Activated CD4-positive, CD25-positive, alpha-beta regulatory T cell treated with anti-CD3 and anti-CD28 coated beads, Interleukin-2, amount 50 U/mL, for 24 hours (primary cell): ENCODE measurements around the gene CAMK2G.
A peak's percentile ranks its signal among the peaks of the same experiment; 100 is the strongest.
"Not testable (repeated sequence)": the region's sequence is repeated elsewhere in the genome, so short reads cannot be mapped to it uniquely, and the experiment has no call there.

ENCODE experiments used
- ATAC-seq, 2 donors: fragments of 150-1000 bp; cut with Tn5 transposase; one replicate each; pipeline ENCODE4 v1.10.0; 2021; ENCODE audit warnings: mild to moderate bottlenecking in 1 of 2, moderate library complexity in 1 of 2

Gene CAMK2G

GRCh38 chr10:73788864-73789658, 85.3 kb downstream of the CAMK2G start:
- ATAC-seq: no peak

- not testable (repeated sequence) for ATAC-seq
Observed at GRCh38 chr10:73787031-73787800, 87.1 kb downstream of the CAMK2G start.

- ATAC-seq: no peak
Observed at GRCh38 chr10:73786512-73786885, 87.9 kb downstream of the CAMK2G start.

- peak; percentile 2 to 4 for ATAC-seq
Observed at GRCh38 chr10:73785721-73786511, 88.4 kb downstream of the CAMK2G start.

GRCh38 chr10:73785211-73785720, 89.1 kb downstream of the CAMK2G start, which contains the start of gene ZSWIM8:
Gene ZSWIM8 (plus strand): TSS chr10:73785606. CDS start chr10:73785879, 273 bp downstream.
- peak; percentile 88 to 89 for ATAC-seq

GRCh38 chr10:73782749-73783085, 91.6 kb downstream of the CAMK2G start:
- no peak for ATAC-seq

GRCh38 chr10:73781879-73782748, 92.2 kb downstream of the CAMK2G start, which contains the start of gene CHCHD1:
Gene CHCHD1 (plus strand): TSS chr10:73782048. CDS start chr10:73782076, 28 bp downstream.
- peak; percentile 78 to 81 for ATAC-seq

- ATAC-seq: no peak
Observed at GRCh38 chr10:73781548-73781878, 92.8 kb downstream of the CAMK2G start.

GRCh38 chr10:73780966-73781365, 93.4 kb downstream of the CAMK2G start:
- ATAC-seq: no peak

GRCh38 chr10:73780301-73780700, 94.1 kb downstream of the CAMK2G start:
- no peak for ATAC-seq

GRCh38 chr10:73779539-73780197, 94.7 kb downstream of the CAMK2G start:
- no peak for ATAC-seq

GRCh38 chr10:73779018-73779417, 95.3 kb downstream of the CAMK2G start:
- ATAC-seq: no peak

GRCh38 chr10:73774637-73775036, 99.7 kb downstream of the CAMK2G start:
- no peak for ATAC-seq

GRCh38 chr10:73773152-73773879, 101.0 kb downstream of the CAMK2G start:
- ATAC-seq: no peak

- peak; percentile 76 to 77 for ATAC-seq
Observed at GRCh38 chr10:73772281-73773151, 101.8 kb downstream of the CAMK2G start.

- ATAC-seq: peak; percentile 48 to 56
Observed at GRCh38 chr10:73771722-73772280, 102.6 kb downstream of the CAMK2G start.

- ATAC-seq: no peak
Observed at GRCh38 chr10:73769396-73769795, 105.0 kb downstream of the CAMK2G start.

GRCh38 chr10:73768881-73769280, 105.5 kb downstream of the CAMK2G start:
- peak; percentile 18 to 21 for ATAC-seq

- ATAC-seq: no peak
Observed at GRCh38 chr10:73765066-73765465, 109.3 kb downstream of the CAMK2G start.
